HL-60/S4 (cell line): ENCODE measurements around the gene SFSWAP.
"Not testable (repeated sequence)": the region's sequence is repeated elsewhere in the genome, so short reads cannot be mapped to it uniquely, and the experiment has no call there.

ENCODE experiments used
- in situ Hi-C: fragments of 300-500 bp; cut with MboI; formaldehyde crosslinking; loops from 2 replicates; pipeline ENCODE4 v1.14.3; 2022; ENCODE audit warnings: low sequenced_read_pairs

SFSWAP gene

DNA sequence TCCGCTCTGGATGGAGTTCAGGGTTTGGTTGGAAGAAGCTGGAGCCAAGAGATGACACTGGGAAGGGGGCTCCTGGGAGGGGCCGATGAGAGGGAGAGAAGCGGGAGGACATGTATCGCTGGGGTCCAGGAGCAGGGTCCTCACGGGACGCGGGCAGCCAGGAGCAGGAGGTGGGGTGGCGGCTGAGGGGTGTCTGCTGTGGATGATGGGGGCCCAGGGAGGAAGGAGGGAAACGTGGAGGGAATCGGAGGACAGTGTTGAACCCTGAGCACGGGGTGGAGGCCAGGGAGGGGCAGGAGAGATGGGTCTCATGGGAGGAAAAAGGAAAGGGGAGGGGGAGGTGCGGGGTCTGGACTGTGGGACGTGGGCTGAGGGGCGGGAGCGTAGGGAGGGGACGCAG is 31.7 kb upstream of the SFSWAP start:
- in situ Hi-C loops = not testable (repeated sequence)

DNA sequence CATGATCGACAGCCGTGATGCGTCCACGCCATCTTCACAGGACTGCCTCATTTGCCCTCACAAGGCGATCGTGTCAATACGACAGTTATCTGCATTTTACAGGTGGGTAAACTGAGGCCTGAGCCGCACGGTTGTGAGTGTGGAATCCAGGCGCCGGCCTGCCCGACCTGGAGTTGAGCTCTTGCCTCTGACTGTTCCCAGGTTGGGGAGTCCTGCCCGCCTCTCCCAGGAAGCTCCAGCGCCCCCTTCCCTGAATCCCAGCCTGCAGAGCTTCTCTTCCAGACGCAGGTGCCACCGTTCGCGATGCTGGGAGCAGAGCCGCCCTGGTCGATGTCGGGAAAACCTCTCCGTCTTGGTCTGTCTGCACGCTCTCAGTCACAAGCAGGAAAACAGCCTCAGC is 31.1 kb upstream of the SFSWAP start:
- in situ Hi-C loops = not testable (repeated sequence)

DNA sequence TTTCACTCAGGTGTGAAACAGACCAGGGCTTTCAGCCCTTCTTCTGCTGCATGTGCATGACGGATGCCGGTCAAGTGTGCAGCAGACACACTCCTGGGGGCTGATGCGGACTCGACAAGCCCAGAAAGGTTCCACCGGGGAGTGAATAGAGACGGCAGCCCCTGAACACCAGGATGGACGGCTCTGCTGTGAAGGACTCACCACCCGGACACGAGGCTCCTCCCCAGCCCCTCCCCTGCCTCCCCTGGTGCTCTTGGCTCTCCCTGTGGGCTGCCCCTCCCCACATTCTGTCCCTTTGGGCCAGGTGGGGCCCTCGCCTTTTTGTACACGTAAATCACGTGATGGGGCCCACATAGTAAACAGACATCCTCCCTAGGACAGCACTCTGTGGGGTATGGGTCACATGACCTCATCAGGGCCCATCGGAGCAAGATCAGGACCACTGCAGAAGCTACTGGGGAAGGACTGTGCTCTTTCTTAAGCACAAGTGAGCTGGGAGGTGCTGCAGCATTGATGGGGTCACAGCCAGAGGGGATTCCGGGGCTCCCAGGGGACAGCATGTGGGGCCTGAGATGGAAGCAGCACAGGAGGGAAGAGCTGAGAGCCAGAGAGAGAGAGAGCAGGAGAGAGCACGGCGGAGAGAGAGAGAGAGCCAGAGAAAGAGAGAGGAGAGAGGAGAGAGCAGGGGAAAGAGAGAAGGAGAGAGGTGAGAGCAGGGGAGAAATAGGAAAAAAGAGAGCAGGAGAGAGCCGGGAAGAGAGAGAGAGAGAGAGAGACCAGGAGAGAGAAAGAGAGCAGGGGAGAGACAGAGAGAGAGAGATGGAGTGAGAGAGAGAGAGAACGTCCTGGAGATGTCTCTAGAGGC is 30.3 kb upstream of the SFSWAP start:
- in situ Hi-C loops = not testable (repeated sequence)

DNA sequence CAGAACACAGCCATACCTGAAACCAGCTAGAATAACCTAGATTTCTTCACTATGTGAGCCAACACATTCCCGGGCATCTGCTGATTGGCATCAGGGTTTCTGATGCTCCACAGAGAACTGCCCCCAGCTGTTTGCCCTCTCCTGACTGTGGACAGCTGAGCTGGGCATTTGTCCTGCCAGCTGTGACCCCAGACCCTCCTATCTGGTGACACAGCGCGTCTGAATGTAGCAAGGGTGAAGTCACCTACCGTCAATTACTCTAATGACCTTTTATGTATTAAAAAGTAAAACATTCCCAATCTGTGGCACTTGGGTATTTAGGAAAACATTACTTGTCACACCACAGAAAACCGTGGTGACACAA is 29.7 kb upstream of the SFSWAP start:
- in situ Hi-C loops = no loop called here

DNA sequence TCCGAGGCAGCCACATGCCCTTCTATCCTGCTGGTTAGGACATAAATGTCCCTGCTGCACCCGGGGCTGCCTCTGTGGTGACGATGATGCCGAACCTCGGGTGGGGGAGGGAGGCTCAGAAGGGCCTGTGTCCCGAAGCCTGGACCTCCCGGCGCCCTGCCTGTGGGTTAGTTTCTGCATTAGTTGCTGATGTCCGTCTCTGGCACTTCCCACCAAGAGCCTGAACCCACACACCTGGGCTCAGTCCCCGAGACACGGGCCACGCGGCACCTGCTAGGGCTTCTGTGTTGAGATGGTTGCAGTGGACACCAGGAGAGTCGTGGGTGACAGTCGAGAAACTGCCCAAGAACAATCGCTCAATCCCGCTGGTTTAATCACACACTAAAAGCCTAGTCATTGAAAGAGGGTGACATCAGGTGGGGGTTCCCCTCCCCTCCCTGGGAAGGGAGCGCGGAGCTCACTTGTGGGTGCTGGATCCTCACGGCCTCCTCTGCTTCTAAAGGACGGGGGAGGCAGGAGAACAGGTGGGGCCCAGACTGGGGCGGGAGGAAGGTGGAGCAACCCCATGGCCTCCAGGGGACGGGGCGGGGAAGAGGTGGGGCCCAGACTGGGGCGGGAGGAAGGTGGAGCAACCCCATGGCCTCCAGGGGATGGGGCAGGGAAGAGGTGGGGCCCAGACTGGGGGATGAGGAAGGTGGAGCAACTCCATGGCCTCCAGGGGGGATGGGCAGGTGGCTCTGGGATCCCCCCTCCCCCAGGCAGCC is 29.0 kb upstream of the SFSWAP start:
- in situ Hi-C loops = not testable (repeated sequence)

DNA sequence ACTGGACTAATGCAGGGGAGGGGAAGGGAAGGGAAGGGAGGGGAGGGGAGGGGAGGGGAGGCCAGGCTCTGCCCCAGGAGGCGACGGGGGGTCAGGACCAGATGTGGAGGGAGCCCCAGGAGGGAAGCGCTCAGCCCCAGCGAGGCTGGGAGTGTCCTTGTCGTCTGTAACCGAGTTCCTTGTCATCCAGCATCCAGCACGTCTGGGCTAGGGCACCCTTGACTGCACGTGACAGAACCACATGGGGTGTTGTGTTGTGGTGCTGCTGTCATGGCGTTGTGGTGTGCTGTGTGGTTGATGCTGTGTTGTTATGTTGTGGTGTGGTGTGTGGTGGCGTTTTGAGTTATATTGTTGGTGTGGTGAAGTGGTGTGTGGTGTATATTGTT is 28.4 kb upstream of the SFSWAP start:
- in situ Hi-C loops = no loop called here

DNA sequence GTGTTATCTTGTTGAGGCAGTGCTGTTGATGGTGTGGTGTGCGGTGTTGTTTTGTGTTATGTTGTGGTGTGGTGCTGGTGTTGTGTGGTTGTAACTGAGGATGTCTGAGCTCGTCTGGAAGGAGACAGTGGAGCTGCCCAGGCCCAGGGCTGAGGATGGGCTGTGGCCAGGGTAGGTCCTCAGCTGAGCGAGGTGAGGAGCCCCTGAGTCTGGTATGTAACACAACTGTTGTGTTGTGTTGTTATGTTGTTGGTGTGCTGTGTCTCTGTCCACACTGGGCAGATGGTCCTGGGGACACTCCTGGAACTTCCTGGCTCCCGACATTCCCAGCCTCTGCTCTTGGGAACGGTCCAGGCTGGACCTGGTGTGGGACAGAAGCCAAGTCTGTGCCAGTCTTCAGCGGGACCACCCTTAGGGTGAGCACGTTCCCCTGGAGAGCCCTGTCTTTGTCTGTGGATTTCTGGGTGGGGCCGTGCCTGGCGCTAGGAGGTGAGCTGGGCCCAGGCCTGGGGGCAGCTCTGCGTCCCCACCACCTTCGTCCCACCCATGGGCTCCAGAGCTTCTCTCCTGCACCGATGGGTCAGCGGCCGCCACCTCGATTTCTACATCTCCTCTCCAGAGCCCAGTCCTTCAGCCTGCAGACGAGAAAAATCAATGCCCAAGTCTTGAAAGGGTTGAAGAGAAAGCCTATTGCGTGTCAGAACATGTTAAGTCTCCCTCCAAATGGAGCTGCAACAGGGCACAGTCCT is 27.4 kb upstream of the SFSWAP start:
- in situ Hi-C loops = no loop called here

DNA sequence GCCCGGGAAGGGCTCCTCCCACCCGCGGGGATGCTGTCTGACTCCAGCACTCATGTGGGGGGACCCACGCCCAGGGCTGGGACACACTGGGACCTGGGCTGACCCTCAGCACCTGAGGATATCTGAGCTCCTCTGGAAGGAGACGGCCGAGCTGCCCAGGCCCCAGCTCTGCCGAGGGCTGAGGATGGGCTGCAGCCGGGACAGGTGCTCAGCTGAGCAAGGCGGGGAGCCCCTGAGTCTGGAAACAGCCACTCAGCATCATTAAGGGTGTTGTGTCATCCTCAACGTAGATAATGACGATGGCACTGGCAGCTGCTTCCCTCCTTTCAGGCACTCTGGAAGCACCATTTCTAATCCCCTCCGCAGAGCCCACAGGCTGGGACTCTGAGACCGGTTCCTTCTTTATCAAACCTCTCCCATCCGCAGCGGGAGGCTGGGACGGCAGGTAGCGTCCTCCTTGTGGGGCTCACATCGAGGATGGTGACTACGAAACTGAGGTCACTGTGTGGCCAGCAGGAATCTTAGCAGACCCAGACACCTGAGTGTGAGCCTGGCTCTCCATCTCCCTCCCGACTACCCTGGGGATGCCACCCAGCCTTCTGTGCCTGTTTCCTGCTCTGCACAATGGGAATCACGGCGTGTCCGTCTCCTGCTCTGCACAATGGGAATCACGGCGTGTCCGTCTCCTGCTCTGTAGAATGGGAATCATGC is 26.7 kb upstream of the SFSWAP start:
- in situ Hi-C loops = no loop called here

DNA sequence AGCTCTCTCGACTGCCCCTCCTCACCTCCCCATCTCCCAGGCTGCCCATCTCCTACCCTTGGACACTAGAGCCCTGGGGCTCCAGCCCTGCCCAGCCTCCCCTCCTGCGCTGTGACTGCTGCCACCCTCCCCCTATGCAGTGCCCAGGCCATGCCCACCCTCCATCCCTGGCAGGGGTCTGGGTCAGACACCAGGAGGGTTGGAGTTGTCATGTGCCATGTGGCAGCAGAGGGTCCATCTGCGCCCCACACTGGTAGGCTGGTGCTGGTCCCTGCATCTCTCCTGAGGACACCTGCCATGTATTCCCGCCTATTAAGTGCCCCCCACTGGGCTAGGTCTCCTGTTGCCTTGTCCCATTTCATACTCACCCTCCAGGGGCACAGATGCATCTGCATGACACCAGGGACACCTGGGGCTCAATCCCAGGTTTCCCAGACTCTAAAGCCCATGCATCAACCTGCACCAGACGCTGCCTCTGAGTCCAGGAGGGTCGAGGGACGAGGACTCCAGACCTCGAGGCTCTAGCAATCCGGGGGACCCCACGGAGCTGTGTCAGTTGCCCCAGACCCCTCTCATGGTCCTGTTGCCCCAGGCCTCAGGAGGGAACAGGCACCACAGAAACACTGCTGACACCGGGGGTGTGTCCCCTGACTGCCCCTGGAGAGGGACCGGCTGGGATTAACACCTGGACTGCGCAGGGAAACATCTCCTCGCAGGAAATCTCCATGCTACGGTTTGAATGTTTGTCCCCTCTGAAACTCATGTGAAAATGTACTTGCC is 23.4 kb upstream of the SFSWAP start:
- in situ Hi-C loops = no loop called here

DNA sequence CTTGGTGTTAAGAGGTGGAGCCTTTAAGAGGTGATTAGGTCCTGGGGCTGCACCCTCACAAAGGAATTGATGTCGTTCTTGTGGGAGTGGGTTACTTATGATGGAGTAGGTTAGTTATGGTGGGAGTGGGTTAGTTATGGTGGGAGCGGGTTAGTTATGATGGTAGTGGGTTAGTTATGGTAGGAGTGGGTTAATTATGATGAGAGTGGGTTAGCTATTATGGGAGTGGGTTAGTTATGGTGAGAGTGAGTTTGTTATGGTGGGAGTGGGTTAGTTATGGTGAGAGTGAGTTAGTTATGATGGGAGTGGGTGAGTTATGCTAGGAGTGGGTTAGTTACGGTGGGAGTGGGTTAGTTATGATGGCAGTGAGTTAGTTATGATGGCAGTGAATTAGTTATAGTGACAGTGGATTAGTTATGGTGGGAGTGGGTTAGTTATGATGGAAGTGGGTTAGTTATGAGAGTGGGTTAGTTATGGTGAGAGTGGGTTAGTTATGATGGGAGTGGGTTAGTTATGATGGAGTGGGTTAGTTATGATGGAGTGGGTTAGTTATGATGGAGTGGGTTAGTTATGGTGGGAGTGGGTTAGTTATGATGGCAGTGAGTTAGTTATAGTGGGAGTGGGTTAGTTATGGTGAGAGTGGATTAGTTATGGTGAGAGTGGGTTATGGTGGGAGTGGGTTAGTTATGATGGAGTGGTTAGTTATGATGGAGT is 22.6 kb upstream of the SFSWAP start:
- in situ Hi-C loops = no loop called here

DNA sequence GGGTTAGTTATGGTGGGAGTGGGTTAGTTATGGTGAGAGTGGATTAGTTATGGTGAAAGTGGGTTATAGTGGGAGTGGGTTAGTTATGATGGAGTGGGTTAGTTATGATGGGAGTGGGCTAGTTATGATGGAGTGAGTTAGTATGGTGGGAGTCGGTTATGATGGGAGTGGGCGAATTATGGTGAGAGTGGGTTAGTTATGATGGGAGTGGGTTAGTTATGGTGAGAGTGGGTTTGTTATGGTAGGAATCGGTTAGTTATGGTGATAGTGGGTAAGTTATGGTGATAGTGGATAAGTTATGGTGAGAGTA is 22.1 kb upstream of the SFSWAP start:
- in situ Hi-C loops = no loop called here

DNA sequence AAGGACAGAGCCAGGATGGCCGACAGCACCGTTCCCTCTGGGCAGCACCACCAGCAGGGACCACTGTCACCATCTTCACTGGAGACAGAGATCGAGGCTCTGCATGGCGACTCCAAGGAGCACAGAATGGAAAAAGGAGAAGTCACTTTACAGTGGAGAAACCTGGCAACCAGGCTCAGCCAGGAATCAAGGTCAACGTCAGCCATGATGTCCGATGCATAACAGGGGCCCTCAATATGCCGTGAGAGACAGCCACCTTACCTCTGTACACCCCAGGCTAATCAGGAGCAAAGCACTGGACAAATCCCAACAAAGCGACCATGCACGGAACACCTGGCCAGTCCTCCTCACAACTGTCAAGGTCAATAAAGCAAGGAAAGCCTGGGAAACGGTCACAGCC is 20.6 kb upstream of the SFSWAP start:
- in situ Hi-C loops = no loop called here

DNA sequence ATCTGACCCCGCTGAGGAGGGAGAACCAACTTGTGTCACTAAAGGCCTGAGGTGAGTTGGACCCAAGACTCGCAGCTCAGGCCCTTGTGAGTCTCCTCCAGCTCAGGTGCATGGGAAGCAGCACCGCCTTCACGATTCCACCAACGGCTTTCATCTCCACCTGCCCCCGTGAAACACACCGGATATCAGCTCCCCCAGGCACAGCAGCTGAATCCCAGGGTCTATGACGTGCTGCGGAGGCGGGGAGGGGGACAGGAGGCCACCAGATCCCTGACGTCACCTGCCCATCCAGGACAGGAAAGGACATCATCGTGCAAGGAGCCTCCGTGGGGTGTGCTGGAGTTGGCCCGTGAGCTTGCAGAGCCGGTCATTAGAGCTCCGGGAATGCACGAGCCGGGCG is 18.5 kb upstream of the SFSWAP start:
- in situ Hi-C loops = no loop called here

DNA sequence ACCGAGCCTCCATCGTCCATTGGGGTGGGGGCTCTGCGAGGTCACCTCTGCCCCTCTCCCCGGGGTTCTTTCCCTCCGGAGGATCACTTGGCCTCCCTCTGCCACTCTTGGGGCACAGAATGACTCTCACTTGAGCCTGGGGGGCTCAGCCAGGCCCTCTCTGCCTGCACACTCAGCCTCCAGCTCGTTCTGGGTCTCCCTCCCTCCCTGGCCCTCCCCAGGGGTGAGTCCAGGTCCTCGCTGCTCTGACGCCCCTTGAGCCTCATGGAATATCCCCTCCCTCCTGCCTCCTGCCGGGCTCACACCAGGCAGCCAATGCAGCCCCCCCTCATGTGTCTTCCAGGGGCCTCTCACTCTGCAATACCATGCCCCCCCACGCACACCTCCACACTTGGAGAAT is 17.7 kb upstream of the SFSWAP start:
- in situ Hi-C loops = no loop called here

DNA sequence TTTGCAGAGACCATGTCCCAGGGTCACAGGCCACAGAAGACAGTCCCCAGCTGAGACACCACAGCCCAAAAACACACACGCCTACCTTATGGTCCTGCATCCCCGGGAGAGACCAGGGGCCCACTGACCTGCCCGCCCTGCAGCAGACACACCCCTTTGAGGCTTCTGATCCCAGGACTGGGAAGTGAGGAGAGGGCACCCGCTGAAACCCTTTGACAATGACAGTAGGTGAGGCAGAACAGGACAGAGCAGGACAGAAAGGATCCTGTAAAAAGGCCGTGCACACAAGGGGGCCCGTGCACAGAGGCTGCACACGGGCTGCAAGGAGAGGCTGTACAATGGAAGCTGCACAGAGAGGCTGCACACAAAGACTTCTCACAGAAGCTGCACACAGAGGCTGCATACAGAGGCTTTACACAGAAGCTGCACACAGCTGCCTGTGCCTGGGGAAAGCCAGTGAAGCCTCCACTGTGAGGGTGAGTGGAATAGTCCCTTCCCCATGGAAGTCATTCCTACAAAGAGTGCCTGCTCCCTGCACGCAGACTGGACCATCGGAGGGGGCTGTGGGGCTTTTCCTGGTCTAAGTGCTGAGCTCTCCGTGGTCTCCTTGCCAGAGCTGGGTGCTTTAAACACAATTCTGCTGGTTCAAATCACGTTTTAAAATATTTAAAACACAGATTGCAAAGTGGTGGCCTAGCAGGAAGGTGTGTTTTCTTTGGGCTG is 16.6 kb upstream of the SFSWAP start:
- in situ Hi-C loops = no loop called here

DNA sequence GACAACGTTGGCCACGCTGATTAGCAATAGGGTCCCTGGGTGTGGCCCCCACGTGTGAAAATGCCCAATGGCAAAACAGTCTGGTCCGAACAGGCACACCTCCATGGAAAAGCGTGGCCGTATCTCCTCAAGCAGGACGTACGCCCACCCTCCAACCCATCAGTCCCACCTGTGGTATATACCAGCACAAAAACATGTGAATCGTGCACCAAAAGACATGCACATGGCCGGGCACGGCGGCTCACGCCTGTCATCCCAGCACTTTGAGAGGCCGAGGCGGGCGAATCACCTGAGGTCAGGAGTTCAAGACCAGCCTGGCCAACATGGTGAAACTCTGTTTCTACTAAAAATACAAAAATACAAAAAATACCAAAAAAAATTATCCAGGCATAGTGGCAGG is 14.9 kb upstream of the SFSWAP start:
- in situ Hi-C loops = no loop called here

DNA sequence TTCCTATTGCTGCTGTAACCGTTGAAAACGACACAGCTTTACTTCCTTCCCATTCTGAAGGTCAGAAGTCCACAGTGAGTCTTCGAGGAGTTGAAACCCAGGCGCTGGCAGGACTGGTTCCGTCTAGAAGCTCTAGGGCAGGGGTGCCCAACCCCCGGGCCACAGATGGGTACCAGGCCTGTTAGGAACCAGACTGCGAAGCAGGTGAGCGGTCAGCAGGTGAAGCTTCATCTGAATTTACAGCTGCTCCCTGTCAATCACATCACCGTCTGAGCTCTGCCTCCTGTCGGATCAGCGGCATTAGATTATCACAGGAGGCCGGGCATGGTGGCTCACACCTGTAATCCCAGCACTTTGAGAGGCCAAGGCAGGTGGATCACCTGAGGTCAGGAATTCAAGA is 12.6 kb upstream of the SFSWAP start:
- in situ Hi-C loops = no loop called here

DNA sequence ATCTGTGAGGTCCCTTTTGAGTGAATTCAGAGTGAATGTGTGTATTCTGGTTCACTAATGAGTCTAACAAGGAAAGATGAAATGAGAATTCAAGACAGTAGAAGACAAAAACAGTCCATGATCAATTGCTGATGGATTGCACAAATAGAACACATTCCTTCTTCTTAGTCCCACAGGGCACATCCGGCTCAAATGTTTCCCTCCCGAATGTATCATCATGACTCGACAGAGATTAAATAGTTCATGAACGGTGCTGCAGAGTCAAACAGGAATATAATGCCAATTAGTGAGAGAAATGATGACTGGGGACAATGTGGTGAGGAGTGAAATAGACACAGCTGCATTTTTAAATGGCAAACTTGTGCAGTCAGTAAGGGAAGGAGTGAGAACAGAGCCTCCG is 11.5 kb upstream of the SFSWAP start:
- in situ Hi-C loops = no loop called here

DNA sequence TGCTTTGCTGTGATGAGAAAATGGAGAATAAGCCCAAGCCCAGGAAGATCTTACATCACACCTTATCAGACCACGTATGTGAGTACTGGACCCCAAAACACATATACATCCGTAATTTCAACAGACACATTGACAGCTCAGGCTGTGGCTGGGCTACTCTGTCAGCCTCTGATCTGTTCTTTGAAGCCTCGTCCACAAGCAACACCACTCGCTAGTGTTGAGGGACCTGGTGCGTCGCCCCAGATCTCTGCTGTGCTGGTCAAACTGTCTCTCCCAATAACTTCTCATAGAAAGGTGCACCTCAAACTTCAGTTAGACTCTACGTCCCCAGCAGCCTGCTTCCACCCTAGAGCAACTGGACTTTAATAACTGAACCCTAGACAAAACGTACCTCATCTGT is 10.6 kb upstream of the SFSWAP start:
- in situ Hi-C loops = no loop called here
